ENCODE results near the gene PADI6. TPM values are rescaled to one million over a fixed set of nuclear protein-coding genes. Genes with fewer than 3 reads are reported as not detected.

The PADI6 gene
- total RNA-seq, 1 donor from 2014 or later = not detected

DNA sequence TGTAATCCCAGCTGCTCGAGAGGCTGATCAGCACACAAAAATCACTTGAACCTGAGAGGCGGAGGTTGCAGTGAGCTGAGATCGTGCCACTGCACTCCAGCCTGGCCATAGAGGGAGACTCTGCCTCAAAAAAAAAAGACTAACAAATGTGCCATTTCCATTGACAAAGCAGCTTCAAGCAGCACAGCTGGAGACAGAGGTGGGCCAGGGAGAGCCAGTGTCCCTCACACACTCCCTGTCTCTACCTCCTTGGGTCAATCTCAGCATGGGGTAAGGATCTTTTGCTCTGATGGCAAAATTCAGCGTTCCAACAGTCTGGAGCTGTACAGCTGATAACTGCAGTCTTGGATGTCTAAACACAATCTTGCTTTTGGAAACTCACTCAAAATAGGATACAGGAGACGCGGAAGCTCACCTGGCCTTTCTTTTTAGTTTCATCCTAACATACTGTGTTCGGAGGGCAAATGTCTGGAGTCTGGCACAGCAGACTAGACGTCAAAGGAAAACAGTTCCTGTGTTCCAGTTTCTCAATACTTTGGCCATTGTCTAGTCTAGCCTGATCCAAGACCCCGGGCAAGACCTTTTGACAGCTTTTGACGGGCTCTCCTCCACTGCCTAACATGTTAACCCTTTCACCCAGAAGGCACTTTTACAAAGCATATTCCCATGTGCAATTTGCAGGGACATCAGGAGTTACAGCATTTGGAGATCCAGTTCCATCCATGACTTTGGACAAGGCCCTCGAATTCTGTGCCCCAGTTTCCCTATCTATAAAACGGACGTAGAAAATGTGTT, 64.6 kb downstream of the PADI6 start:
- no peaks in the 10 kb centered on the region for H3K36me3 ChIP-seq
- H4K20me1 ChIP-seq (ENCODE audit: low read depth) = peaks cover 57% of the 10 kb centered on the region
- H2AFZ ChIP-seq (replicated peaks) = no peak overlapping the region
- peak overlapping the region; percentile 93 for H3K4me2 ChIP-seq
- TF ChIP-seq EZH2 (IDR thresholded peaks at IDR 0.05) = no peak
- TF ChIP-seq, protein P1, sequence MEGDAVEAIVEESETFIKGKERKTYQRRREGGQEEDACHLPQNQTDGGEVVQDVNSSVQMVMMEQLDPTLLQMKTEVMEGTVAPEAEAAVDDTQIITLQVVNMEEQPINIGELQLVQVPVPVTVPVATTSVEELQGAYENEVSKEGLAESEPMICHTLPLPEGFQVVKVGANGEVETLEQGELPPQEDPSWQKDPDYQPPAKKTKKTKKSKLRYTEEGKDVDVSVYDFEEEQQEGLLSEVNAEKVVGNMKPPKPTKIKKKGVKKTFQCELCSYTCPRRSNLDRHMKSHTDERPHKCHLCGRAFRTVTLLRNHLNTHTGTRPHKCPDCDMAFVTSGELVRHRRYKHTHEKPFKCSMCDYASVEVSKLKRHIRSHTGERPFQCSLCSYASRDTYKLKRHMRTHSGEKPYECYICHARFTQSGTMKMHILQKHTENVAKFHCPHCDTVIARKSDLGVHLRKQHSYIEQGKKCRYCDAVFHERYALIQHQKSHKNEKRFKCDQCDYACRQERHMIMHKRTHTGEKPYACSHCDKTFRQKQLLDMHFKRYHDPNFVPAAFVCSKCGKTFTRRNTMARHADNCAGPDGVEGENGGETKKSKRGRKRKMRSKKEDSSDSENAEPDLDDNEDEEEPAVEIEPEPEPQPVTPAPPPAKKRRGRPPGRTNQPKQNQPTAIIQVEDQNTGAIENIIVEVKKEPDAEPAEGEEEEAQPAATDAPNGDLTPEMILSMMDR (IDR thresholded peaks at IDR 0.05) = no peak
- TF ChIP-seq EZH2phosphoT487 (IDR thresholded peaks at IDR 0.05) = no peak
- H3K9ac ChIP-seq = peak overlapping the region; percentile 25
- H3K27ac ChIP-seq = no peak overlapping the region
- Mint-ChIP-seq H3K27ac (peak overlapping the region; percentile 77), H3K27me3 (ENCODE audit: insufficient read depth, low read depth) (peaks cover 22% of the 10 kb centered on the region), H3K4me3 (peak overlapping the region; percentile 88), H3K4me1 (peaks cover 51% of the 10 kb centered on the region), H3K36me3 (peaks cover 12% of the 10 kb centered on the region), H3K9me3 (no peaks in the 10 kb centered on the region)
- peak overlapping the region; percentile 100 for H3K4me3 ChIP-seq
- peaks cover 33% of the 10 kb centered on the region for H3K4me1 ChIP-seq
- H3F3A ChIP-seq (ENCODE audit: low read depth) = peaks cover 48% of the 10 kb centered on the region
- peak; percentile 31 for DNase-seq (ENCODE audit: low spot score)
- peaks cover 19% of the 10 kb centered on the region for H3K27me3 ChIP-seq
- H3K9me3 ChIP-seq (ENCODE audit: low read depth) = no peaks in the 10 kb centered on the region
- peaks cover 75% of the 10 kb centered on the region for H3K79me2 ChIP-seq (ENCODE audit: low read depth)

GRCh38 chr1:17437260-17437579, 65.2 kb downstream of the PADI6 start:
- H3K36me3 ChIP-seq = no peaks in the 10 kb centered on the region
- H3F3A ChIP-seq (ENCODE audit: low read depth) = peaks cover 51% of the 10 kb centered on the region
- Mint-ChIP-seq H3K27me3 (ENCODE audit: insufficient read depth, low read depth) (peaks cover 22% of the 10 kb centered on the region), H3K36me3 (peaks cover 12% of the 10 kb centered on the region), H3K27ac (peak overlapping the region; percentile 77), H3K4me1 (peaks cover 51% of the 10 kb centered on the region), H3K4me3 (peak overlapping the region; percentile 88), H3K9me3 (no peaks in the 10 kb centered on the region)
- peaks cover 35% of the 10 kb centered on the region for H3K4me1 ChIP-seq
- peak overlapping the region; percentile 93 for H3K4me2 ChIP-seq
- H3K27ac ChIP-seq = no peak overlapping the region
- TF ChIP-seq EZH2phosphoT487 (IDR thresholded peaks at IDR 0.05) (no peak), EZH2 (IDR thresholded peaks at IDR 0.05) (no peak)
- TF ChIP-seq, protein P1 (IDR thresholded peaks at IDR 0.05) = no peak
- H3K9ac ChIP-seq = peak overlapping the region; percentile 25
- no peak for DNase-seq (ENCODE audit: low spot score)
- H3K9me3 ChIP-seq (ENCODE audit: low read depth) = no peaks in the 10 kb centered on the region
- H3K79me2 ChIP-seq (ENCODE audit: low read depth) = peaks cover 69% of the 10 kb centered on the region
- peaks cover 25% of the 10 kb centered on the region for H3K27me3 ChIP-seq
- no peak overlapping the region for H2AFZ ChIP-seq (replicated peaks)
- H4K20me1 ChIP-seq (ENCODE audit: low read depth) = peaks cover 51% of the 10 kb centered on the region
- H3K4me3 ChIP-seq = peak overlapping the region; percentile 100

DNA sequence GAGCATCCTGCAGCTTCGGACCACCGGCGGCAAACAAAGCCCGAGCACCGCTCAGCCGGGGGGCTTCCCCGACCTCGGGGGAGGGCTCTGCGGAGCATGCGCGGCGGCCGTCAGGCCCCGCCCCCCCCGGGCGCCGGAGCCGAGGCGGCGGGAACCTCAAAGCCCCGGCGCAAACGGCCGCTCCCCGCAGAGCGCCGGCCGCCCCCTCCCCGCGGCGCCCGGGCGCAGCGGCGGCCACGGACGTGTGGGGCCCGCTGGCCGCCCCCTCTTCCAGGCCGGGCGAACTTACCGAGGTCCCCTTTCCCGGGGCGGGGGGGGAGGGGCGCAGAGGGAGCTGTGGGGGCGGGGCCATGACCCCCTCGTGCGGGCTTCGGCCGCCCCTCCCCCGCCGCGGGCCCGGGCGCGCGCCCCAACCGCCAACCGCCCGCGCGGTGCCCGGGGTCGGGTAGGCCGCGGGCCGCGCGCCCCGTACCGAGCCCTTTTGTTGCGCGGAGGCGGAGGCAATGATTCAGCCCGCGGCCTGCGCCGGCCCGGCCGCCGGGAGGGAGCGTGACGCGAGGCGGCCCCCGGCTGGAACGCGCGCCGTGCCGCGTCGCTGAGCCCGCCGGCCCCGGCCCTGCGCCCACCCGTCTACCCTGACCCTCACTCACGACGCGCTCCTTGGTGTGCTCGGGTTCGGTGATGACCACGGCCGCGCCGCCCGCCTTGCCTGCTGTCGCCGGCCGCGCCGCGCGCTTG, 65.8 kb downstream of the PADI6 start:
- no peak overlapping the region for H2AFZ ChIP-seq (replicated peaks)
- H3K4me3 ChIP-seq = peak overlapping the region; percentile 100
- no peaks in the 10 kb centered on the region for H3K9me3 ChIP-seq (ENCODE audit: low read depth)
- peaks cover 63% of the 10 kb centered on the region for H3K79me2 ChIP-seq (ENCODE audit: low read depth)
- DNase-seq (ENCODE audit: low spot score) = peak; percentile 88
- H3K27me3 ChIP-seq = peaks cover 30% of the 10 kb centered on the region
- H3K36me3 ChIP-seq = no peaks in the 10 kb centered on the region
- Mint-ChIP-seq H3K27me3 (ENCODE audit: insufficient read depth, low read depth) (peaks cover 22% of the 10 kb centered on the region), H3K36me3 (peaks cover 9% of the 10 kb centered on the region), H3K4me1 (peaks cover 51% of the 10 kb centered on the region), H3K9me3 (no peaks in the 10 kb centered on the region), H3K4me3 (peak overlapping the region; percentile 88), H3K27ac (no peak overlapping the region)
- peaks cover 45% of the 10 kb centered on the region for H4K20me1 ChIP-seq (ENCODE audit: low read depth)
- H3K4me1 ChIP-seq = peaks cover 35% of the 10 kb centered on the region
- peak overlapping the region; percentile 93 for H3K4me2 ChIP-seq
- H3F3A ChIP-seq (ENCODE audit: low read depth) = peaks cover 46% of the 10 kb centered on the region
- no peak for TF ChIP-seq EZH2phosphoT487 (IDR thresholded peaks at IDR 0.05)
- no peak for TF ChIP-seq EZH2 (IDR thresholded peaks at IDR 0.05)
- TF ChIP-seq, protein P1 (IDR thresholded peaks at IDR 0.05) = no peak
- H3K27ac ChIP-seq = peak overlapping the region; percentile 73
- H3K9ac ChIP-seq = peak overlapping the region; percentile 25
